Tongue (tissue), 2 donors: ENCODE data around the gene REXO1. TPM values are rescaled to one million over a fixed set of nuclear protein-coding genes. Genes with fewer than 3 reads are reported as not detected.
A peak's percentile ranks its signal among the peaks of the same experiment; 100 is the strongest.
"Not testable (repeated sequence)": the region's sequence is repeated elsewhere in the genome, so short reads cannot be mapped to it uniquely, and the experiment has no call there.

ENCODE experiments used
- DNase-seq: peaks from one replicate; pipeline ENCODE4 v3.0.0-alpha.2; 2015
- total RNA-seq: library from RNA; depleted of rRNA; stranded (reverse); fragments of >200 nt; gene quantifications from one replicate; pipeline ENCODE4 v1.2.3, GENCODE V29; 2014

The REXO1 gene
- total RNA-seq = 11.2 TPM

GRCh38 chr19:1848399-1849131 is at the start of gene REXO1:
Gene REXO1 (minus strand): TSS chr19:1848483. CDS start chr19:1848358, 125 bp downstream.
- DNase-seq = peak; percentile 98

- no peak for DNase-seq
These were observed 48.2 kb upstream of the REXO1 start for GRCh38 chr19:1896508-1896907.

GRCh38 chr19:1893791-1894190 is 45.5 kb upstream of the REXO1 start:
- no peak for DNase-seq

- no peak for DNase-seq
These were observed 41.6 kb upstream of the REXO1 start for GRCh38 chr19:1889907-1890306.

- no peak for DNase-seq
These were observed 40.1 kb upstream of the REXO1 start for GRCh38 chr19:1888385-1888784.

- not testable (repeated sequence) for DNase-seq
These were observed 38.1 kb upstream of the REXO1 start for GRCh38 chr19:1886360-1886759.

- DNase-seq = peak; percentile 96
These were observed 37.3 kb upstream of the REXO1 start, which contains the start of gene ABHD17A for GRCh38 chr19:1885398-1886119. Gene ABHD17A (minus strand): TSS chr19:1885496. CDS start chr19:1881566, 3,930 bp downstream.

- DNase-seq = no peak
These were observed 36.5 kb upstream of the REXO1 start for GRCh38 chr19:1884719-1885334.

GRCh38 chr19:1884291-1884718 is 36.0 kb upstream of the REXO1 start:
- no peak for DNase-seq

GRCh38 chr19:1883784-1884183 is 35.5 kb upstream of the REXO1 start:
- no peak for DNase-seq

- DNase-seq = no peak
These were observed 34.8 kb upstream of the REXO1 start for GRCh38 chr19:1882786-1883692.

- no peak for DNase-seq
These were observed 34.0 kb upstream of the REXO1 start for GRCh38 chr19:1882089-1882785.

GRCh38 chr19:1881393-1882088 is 33.3 kb upstream of the REXO1 start:
- not testable (repeated sequence) for DNase-seq

- DNase-seq = no peak
These were observed 32.5 kb upstream of the REXO1 start for GRCh38 chr19:1880611-1881392.

GRCh38 chr19:1879982-1880381 is 31.7 kb upstream of the REXO1 start:
- DNase-seq = not testable (repeated sequence)

GRCh38 chr19:1878583-1878982 is 30.3 kb upstream of the REXO1 start:
- DNase-seq = not testable (repeated sequence)

- DNase-seq = not testable (repeated sequence)
These were observed 29.0 kb upstream of the REXO1 start for GRCh38 chr19:1877280-1877660.

- DNase-seq = not testable (repeated sequence)
These were observed 28.4 kb upstream of the REXO1 start for GRCh38 chr19:1876496-1877279.
